GM18526 (cell line): ENCODE data around the gene BCR.

Experiments
- POLR2A ChIP-seq: IDR thresholded peaks from 3 replicates; pipeline ENCODE4 v1.6.1; 2011; ENCODE audit not compliant: insufficient read length; ENCODE audit errors: extremely low read depth

Gene BCR

DNA sequence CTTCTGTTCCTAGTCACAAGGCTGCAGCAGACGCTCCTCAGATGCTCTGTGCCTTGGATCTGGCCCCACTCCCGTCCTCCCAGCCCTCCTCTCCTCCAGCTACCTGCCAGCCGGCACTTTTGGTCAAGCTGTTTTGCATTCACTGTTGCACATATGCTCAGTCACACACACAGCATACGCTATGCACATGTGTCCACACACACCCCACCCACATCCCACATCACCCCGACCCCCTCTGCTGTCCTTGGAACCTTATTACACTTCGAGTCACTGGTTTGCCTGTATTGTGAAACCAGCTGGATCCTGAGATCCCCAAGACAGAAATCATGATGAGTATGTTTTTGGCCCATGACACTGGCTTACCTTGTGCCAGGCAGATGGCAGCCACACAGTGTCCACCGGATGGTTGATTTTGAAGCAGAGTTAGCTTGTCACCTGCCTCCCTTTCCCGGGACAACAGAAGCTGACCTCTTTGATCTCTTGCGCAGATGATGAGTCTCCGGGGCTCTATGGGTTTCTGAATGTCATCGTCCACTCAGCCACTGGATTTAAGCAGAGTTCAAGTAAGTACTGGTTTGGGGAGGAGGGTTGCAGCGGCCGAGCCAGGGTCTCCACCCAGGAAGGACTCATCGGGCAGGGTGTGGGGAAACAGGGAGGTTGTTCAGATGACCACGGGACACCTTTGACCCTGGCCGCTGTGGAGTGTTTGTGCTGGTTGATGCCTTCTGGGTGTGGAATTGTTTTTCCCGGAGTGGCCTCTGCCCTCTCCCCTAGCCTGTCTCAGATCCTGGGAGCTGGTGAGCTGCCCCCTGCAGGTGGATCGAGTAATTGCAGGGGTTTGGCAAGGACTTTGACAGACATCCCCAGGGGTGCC is 109.8 kb downstream of the BCR start:
- TF ChIP-seq POLR2A = no peak

DNA sequence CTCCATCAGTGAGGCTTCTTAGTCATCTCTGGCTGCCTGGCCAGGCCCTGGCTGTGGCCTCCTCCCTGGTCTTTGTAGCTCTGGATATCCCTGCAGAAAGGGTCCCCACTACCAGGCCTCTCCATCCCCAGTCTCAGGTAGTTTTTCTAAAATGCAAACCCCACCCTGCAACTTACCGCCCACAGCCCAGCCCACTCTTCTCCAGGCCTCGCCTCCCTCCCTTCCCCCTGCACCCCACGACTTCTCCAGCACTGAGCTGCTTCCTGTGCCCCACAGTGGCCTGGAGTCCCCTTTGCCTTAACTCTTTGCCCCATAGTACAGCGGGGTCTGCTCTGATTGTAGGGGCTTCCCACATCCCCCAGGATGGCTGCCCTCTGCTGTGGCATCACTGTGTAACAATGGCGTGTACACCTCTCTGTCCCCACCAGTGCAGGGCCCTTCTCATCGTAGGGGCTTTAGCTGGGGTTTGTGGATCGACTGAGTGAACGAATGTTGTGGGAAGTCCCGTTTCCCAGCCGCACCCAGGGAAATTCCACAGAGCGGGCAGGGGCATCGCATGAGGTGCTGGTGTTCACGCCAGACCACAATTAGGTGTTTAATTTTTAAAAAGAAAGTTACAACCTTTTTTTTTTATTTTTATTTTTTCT is 111.6 kb downstream of the BCR start:
- no peak for TF ChIP-seq POLR2A

DNA sequence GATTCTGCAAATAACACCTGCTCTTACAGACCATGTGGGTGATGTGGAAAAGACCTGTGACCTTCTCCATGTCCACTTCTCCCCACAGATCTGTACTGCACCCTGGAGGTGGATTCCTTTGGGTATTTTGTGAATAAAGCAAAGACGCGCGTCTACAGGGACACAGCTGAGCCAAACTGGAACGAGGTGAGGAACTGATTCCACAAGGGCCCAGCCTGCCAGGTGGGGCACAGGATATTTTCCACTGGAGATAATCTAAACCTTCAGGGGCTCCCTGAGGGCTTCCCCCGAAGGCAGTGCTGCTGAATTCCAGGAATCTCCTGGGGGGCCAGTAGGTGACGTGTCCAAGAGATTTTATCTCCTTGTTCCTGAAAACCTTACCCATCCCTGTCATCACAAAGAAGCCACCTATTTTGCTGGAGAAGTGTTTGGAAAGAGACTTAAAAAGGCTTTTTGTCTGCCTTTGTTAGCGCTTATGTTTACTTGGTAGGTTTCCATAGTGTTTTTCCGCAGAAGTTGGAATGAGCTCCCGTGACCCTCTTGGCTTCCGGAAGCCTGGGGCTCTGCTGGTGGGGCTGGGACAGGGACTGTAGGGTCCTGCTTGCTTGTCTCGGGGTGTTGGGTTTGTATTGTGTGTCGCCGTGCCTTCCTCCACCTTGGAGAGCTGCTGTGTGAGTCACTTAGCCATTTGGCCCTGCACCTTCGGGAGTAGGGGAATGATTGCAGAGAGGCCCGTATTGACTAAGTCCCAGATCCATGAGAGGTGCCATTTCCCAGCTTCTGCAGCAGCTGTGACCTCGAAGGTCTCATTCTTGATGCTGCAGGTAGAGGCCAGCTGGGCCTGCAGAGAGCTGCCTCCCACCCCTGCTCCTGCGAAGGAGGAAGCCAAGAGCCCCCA is 112.4 kb downstream of the BCR start:
- no peak for TF ChIP-seq POLR2A

DNA sequence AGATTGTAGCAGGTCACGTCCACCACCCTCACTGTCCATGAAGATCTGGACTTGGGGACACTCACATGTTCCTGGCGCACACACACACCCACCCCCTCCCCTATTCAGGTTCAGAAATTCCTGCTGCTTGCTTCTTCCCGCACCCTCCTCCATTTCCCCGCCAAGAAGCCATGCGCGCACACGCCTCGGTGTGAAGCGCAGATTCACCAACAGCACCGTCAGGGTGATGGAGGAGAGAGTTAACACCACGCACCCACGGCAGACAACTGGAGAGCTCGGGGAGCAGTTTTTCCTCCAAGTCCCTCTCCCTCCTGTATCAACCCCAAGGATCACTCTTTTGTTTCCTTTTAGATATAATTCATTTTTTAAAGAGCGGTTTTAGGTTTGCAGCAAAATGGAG is 113.4 kb downstream of the BCR start:
- TF ChIP-seq POLR2A = no peak

DNA sequence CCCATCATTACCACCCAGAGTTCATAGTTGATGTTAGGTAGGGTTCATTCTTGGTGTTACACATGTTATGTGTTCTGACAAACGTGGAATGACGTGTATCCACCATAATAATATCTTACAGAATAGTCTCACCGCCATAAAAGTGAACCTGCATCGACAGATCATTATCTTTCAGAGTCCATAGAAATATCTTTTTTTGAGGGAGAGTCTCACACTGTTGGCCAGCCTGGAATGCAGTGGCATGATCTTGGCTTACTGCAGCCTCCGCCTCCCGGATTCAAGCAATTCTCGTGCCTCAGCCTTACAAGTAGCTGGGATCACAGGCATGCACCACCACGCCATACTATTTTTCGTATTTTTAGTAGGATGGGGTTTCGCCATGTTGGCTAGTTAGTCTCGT is 113.9 kb downstream of the BCR start:
- no peak for TF ChIP-seq POLR2A

DNA sequence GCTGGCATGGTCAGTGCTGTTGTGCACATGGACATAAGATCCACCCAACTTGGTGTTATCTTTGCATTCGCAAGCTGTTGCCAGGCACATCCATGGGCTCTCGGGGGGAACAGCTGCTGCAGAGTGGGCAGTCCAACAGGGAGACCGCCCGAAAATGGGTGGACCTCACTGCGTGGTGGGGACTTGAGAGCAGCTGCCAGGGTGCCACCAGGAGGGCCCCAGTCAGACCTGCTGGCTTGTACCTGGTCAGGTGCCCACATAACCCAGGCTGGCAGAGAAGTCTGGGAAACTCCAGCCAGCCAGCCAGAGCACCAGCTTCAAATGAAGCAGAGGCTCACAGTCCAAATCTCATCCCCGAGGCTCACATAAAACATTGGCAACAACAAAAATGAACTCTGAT is 120.2 kb downstream of the BCR start:
- TF ChIP-seq POLR2A = no peak

DNA sequence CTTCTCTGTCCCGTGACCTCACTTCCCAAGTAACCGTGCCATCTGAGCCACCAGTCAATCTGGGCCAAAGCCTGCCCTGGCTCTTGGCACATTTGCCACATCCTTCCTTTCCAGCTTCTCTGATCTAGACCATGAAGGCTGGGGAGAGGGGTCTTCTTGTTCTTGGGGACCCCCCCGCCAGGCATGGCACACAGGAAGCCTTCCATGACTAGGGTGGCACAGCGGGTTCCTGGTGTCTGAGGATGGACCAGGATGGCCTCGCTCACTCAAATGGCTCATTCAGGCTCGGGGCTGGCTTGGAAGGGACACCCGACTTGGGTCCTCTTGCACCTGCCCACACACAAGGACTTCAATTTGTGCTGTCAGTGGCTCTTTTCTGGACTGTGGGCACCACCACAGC is 121.3 kb downstream of the BCR start:
- no peak for TF ChIP-seq POLR2A

DNA sequence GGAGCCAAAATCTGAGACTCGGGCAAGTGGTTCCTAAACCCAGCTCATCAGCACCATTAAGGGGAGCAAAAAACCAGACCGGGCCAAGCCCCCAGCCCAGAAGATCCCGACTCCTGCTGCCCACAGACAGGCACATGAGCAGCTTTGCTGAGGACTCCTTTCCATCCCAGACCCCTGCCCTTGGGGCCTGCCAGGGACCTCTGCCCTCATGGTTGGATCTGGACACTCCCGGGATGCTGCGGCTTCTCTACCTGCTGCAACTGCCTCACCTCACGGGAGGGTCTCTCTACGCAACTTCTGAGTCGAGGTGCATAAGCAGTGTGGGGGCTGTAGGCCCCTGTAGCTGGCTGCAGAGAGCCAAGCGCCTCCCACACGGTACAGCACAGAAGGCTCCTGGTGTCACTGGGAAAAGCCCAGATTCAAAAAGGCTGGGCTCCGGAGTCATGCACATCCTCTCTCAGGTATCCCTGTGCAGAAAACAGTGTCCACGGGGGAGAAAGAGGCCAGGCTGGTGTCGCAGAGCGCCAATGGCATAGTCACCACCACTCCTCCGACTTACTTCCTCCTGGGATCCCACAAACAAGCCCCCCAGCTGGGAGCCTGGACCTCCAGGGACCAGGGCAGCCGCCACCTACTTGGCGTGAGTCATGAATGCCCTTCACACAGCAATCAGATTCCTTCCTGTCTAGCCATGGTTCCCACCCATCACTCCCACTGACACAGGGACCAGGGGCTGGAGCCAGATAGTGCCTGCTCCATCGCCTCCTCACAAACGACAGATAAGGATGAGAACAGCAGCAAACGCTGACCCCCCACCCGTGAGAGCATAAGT is 122.1 kb downstream of the BCR start:
- TF ChIP-seq POLR2A = no peak

DNA sequence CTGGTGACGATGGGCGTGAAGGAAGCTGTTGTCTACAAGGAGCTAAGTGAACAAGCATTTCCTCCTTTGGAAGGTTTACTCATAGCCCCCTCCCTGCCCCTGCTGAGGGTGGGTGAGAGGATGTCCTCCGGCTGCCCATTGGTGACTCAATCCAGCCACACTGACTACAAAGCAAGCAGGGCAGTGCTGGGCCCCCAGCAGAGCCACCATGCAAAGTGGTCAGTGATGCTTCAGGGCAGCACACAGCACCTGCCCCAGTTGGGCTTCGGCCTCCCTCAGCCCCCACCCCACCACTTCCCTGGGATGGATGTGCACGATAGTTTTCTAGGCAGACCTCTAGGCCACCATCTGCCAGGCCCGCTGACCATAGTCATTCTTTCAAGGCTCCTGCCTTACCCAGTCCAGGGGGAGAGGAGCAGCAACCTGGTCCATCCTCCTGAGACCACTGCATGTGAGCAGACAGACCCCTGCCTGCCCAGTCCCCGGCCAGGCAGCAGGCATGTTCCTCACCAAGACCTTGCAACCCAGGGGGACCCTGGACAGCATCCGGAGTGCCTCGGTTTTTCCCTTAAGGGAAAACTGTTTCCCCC is 125.1 kb downstream of the BCR start:
- no peak for TF ChIP-seq POLR2A

DNA sequence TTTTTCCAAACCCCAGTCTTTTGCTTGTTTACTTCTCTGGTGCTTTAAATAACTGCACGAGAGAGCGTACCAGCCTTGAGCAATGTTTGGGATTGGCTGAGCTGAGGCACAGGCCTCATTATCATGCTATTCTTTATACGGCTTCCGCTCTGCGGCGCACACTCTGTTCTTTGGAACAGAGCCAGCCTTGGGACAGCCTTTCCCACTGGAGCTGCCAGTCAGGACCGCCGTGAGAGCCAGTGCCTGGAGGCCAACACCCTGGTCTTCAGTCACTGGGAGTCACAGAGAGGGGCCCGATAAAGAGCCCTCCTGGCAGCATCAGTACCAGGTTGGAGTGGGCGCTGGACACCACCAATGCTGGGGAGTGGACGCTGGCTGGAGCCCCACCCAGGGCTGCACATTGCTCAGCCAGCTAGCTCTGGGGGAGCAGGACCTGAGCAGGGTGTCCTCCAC is 125.6 kb downstream of the BCR start:
- no peak for TF ChIP-seq POLR2A

DNA sequence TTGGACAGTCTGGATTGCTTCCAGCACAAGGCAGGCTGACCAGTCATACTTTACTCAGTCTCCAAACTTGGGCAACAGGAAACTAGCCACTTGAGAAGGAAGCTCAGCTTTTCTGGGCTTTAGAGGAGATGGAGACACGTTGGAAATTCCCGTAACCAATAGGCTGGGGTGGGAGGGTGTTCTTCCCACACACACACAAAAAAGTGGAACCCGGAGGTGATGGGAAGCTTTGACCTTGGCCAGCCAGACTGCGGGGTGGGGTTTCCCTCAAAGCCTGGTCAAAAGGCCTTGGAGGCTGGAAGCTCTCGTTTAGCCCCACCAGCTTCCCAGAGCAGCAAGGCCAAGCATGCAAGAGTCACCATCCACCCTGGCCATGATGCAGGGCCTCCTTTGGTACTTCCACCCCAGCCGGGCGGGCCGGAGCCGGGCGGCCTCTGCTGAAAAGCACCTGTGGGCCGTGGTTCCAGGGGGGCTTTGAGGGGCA is 126.2 kb downstream of the BCR start:
- no peak for TF ChIP-seq POLR2A

DNA sequence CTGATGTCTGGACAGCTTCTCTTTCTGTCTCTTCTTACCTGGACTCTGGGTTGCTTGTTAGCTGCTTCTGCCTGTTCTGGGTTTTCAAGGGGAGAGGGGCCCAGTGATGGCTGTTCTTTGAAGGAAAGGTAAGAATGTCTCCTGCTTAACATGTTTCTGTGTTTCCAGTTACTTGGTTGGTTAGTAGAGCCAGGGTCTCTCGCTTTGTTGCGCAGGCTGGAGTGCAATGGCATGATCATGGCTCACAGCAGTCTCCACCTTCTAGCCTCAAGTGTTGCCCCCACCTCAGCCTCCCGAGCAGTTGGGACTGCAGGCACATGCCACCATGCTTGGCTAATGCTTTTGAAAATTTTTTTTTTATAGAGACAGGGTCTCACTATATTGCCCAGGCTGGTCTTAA is 126.6 kb downstream of the BCR start:
- no peak for TF ChIP-seq POLR2A

DNA sequence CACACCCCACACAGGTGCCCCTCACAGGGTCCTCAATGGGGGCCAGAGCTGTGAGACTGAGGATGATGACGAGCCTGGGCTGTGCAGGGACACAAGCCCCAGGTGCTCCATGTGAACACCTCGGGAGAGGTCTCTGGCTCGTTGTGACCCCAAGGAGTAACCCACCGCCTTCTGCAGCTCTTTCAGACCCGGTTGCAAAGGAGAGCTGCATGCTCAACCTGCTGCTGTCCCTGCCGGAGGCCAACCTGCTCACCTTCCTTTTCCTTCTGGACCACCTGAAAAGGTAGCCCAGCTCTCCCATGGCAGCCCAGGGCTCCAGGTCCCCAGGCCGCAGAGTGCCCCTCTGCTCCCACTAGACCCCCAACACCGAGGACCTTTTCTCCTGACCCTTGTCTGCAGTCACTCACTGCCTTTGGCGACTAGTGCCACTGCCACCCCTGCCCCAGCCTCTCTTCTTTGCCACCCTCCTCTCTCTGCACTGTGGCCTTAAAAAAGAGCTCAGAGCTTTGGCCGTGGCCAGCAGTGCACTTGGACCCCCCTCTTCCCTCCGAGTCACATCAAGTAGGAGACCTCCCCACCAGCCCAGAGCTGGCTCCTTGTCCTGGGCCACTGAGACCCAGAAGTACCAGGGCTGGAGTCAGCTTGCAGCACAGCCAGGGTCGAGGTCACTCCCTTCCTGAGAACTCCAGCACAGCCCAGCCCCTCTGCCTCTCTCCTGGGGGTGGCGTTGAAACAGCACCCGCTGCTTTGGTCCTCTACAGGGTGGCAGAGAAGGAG is 133.7 kb downstream of the BCR start:
- no peak for TF ChIP-seq POLR2A
